GM10248 (cell line): ENCODE results near the gene FAM229A.

Experiments
- CTCF ChIA-PET: fragments of 300-600 bp; sonication (Branson Sonifier 250); formaldehyde crosslinking; extraction: SDS; loops from one replicate; lab custom pipeline; 2021; ENCODE audit warnings: antibody characterized with exemption; lab: Yijun Ruan, JAX
- POLR2A ChIA-PET: fragments of 350-650 bp; sonication (Branson Sonifier 250); formaldehyde crosslinking; extraction: SDS; loops from one replicate; lab custom pipeline; 2020; ENCODE audit warnings: antibody characterized with exemption; lab: Yijun Ruan, JAX
- DNase-seq: peaks from one replicate; pipeline ENCODE4 v3.0.0; 2012; ENCODE audit errors: extremely low spot score
- TF ChIP-seq, protein P1 (sequence below): IDR thresholded peaks from 2 replicates; pipeline ENCODE4 v1.5.1; 2012; ENCODE audit warnings: mild to moderate bottlenecking, low read depth; ENCODE audit errors: extremely low read depth, missing control alignments, control extremely low read depth

Gene FAM229A, protein sequence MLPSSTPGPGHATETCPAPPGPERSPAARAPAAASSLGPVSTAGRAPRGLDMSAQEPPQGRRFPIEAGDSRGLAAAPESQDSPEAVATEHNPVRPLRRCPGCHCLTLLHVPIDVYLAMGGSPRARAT

DNA sequence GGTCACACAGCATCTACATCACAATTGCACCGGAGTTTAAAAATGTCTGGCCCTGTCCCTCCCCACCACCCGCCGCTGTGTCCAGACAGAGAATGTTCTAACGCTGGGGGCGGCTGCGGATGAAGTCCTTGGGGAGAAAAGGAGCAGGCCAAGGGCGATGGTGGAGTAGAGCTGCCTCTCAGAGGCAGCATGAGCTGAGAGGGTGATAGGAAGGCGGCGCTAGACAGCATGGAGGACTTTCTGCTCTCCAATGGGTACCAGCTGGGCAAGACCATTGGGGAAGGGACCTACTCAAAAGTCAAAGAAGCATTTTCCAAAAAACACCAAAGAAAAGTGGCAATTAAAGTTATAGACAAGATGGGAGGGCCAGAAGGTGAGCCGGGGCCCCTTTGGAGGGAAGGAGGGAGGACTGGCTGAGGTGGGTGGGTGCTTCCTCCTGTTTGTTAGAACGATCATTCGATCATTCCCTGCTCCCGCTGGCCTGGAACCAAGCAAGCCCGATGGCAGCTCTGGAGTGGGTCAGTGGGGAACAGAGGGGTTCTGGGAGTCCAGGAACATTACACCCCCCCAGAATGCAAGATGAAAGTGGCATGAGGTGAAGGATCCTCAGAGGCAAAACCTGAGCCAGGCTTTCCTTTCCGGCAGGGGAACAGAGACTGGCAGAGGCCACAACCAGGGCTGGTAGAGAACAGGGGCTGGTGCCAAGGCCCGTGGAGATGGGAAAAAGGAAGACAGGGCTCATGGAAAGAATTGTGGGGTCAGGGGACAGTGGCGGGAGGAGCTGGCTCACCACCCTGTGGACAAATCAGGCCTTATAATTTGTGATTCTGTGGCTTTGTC lies at the start of gene FAM229A, which contains the start of gene TSSK3:
Gene FAM229A (minus strand): TSS at position 12 of the 840 bp plus-strand sequence. CDS start 394 bp downstream, outside the sequence.
Gene TSSK3 (plus strand): TSS at position 66 of the 840 bp plus-strand sequence. CDS start 163 bp downstream, at position 229.
- TF ChIP-seq, protein P1, sequence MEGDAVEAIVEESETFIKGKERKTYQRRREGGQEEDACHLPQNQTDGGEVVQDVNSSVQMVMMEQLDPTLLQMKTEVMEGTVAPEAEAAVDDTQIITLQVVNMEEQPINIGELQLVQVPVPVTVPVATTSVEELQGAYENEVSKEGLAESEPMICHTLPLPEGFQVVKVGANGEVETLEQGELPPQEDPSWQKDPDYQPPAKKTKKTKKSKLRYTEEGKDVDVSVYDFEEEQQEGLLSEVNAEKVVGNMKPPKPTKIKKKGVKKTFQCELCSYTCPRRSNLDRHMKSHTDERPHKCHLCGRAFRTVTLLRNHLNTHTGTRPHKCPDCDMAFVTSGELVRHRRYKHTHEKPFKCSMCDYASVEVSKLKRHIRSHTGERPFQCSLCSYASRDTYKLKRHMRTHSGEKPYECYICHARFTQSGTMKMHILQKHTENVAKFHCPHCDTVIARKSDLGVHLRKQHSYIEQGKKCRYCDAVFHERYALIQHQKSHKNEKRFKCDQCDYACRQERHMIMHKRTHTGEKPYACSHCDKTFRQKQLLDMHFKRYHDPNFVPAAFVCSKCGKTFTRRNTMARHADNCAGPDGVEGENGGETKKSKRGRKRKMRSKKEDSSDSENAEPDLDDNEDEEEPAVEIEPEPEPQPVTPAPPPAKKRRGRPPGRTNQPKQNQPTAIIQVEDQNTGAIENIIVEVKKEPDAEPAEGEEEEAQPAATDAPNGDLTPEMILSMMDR = no peak
- ChIA-PET POLR2A (interaction anchor here (0.5 to 0.6 kb wide), 2 partner anchors 38 to 484 kb away, joined by 3 to 6 read pairs; no protein-coding TSS in a partner anchor), CTCF (interaction anchor here (1.2 to 2.9 kb wide), 3 partner anchors 10 to 147 kb away, joined by 3 to 10 read pairs (median 5); no protein-coding TSS in a partner anchor)
- no peak for DNase-seq

DNA sequence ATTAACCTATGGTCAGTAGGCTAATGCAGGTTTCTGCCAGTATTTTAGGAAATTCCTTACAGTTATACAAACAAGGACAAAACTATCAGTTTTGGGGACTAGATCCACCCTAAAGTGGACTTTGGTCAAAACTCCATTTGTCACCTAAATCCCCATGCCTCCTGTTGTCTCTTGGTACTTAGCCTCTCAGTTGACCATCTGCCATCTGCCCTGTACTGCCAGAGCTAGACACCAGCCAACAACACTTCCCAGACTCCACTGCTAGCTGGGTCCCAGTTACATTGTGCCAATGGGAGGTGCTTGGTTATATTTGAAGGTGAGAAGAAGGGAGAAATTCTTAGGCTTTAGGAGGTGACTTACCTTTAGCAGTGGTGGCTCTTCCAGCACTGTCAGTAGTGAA lies 49.0 kb upstream of the FAM229A start:
- TF ChIP-seq, protein P1 = no peak
- DNase-seq = no peak
- POLR2A ChIA-PET = no interaction called here
- CTCF ChIA-PET = interaction anchor here (1.0 to 7.2 kb wide), 6 partner anchors 12 to 447 kb away, joined by 3 to 70 read pairs (median 3); no protein-coding TSS in a partner anchor

DNA sequence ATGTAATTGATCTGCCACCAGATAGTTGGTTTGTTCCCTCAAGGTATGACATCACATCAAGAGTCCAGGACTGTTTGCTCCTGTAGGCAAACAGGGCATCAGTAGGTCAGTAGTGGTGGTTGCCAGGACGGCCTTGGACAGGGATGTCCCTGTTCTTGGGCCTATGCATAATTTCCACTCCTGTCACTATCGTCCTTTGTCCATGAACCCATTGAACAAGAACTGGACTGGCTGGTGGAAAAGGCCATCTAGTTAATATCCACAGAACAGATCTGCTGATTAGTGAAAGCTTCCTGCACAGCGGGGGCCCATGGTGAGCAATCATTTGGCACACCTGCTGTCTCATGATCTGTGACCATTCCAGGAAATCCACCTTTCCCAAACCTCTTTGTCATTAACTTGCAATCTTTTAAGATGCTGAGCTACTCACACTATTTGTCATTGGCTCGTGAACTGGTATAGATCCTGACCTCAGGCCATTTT lies 44.4 kb upstream of the FAM229A start:
- ChIA-PET POLR2A (no interaction called here), CTCF (interaction anchor here (1.0 to 1.5 kb wide), 2 partner anchors 13 to 284 kb away, joined by 3 read pairs; partner anchors contain the start of gene BSDC1)
- no peak for DNase-seq
- TF ChIP-seq, protein P1 = no peak

DNA sequence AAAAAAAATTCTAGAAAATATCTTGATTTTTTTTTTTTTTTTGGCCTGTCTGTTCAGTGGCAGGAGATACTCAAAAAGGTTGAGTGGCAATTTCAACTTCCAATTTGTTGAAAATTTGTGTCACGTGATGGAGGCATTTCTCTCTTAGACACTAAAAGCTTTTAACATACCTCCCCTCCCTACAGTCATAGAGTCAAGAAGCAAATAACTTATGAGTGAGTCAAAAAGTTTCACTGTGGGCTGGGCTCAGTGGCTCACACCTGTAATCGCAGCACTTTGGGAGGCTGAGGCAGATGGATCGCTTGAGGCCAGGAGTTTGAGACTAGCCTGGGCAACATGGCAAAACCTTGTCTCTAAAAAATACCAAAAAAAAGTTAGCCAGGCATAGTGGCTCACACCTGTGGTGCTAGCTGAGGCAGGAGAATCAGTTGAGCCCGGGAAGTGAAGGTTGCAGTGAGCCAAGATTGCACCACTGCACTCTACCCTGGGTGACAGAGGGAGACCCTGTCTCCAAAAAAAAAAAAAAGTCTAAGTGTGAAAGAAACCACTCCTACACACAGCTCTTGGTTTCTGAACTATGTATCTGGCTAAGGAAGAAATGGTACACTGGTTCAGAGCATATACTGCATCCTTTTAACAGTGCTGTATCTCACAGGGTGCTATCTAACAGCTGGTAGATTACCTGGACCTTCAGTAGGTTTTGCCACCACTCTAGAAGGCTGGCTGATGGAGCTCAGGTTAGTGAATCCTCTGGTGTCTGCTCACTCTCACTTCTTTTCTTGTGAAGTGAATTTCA lies 43.6 kb upstream of the FAM229A start:
- DNase-seq = no peak
- CTCF ChIA-PET = interaction anchor here (1.0 to 1.2 kb wide), 4 partner anchors 10 to 367 kb away, joined by 3 to 4 read pairs (median 3); partner anchors contain the start of gene BSDC1
- POLR2A ChIA-PET = interaction anchor here (0.6 kb wide), 1 partner anchor 11 kb away, joined by 3 read pairs; no protein-coding TSS in a partner anchor
- TF ChIP-seq, protein P1 = no peak

DNA sequence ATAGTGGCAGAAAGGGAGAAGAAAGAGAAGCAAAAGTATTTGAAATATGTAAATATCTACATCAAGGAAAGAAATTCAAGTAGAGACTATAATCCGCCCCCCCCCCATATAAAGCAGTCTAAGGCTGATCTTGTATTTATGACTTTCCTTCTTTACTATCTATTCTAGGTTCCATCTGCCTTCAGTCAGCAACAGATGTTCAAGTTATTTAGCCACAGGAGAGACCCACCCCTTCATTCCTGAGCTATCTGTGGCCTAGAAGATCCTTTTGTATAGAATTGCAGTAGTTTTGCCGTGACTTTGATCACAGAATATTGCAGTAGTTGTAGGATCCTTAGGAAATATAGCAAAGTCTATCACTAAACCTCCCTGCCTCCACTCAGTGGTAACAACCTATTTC lies 42.7 kb upstream of the FAM229A start:
- POLR2A ChIA-PET = no interaction called here
- CTCF ChIA-PET = interaction anchor here (1.1 to 1.4 kb wide), 3 partner anchors 8 to 11 kb away, joined by 3 to 4 read pairs (median 3); partner anchors contain the start of gene BSDC1

More for the DNA sequence above, 42.7 kb upstream of the FAM229A start:
- TF ChIP-seq, protein P1 = no peak
- no peak for DNase-seq
